ENCODE results near the gene IL16. TPM values are rescaled to one million over a fixed set of nuclear protein-coding genes. Genes with fewer than 3 reads are reported as not detected.

Gene IL16
- total and polyA plus RNA-seq, 9 of the 15 experiments (the other 6 are each of a cell fraction or from before 2014, with no cell fraction given) = 1.4 to 18.8 (median 10.6) TPM

DNA sequence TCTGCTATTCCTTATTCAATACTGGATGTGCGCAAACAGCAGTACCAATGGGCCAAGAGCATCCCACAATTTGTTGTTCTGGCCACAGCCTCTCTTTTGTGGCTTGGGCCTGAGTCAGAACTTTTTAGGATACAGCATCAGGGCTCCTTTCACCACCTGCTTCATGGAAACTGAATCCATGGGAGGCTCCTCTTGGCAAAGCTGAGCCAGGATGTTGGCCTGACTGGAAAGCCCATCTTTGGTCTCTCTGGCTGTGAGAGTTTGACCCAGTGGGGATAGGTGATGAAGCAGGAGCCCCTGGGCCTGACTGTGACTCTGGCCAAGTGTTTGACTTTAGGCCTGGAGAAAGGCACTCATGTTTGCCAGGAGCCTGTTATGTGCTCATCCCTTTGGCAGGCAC lies 27.6 kb downstream of the IL16 start:
- Histone ChIP-seq H2AFZ (ENCODE audit: low read depth, low read length) (no peak overlapping the region), H3K27me3 (ENCODE audit: control insufficient read depth in 2 of 2, insufficient read depth in 2 of 2, low read length in 2 of 2) (no peaks in the 10 kb centered on the region), H3K9me3 (replicated peaks; ENCODE audit: control insufficient read depth, insufficient read depth, low read depth, low read length) (no peaks in the 10 kb centered on the region), H3K9ac (ENCODE audit: insufficient read depth in 1 of 2, low read depth in 2 of 2, low read length in 2 of 2) (no peak overlapping the region), H4K20me1 (replicated peaks; ENCODE audit: control insufficient read depth, insufficient read depth, low read length) (no peaks in the 10 kb centered on the region), H3K4me3 (no peak overlapping the region), H3K4me2 (ENCODE audit: insufficient read depth, low read length) (no peak overlapping the region), H3K79me2 (ENCODE audit: control insufficient read depth, insufficient read depth, low read length) (no peaks in the 10 kb centered on the region), H3K9me1 (ENCODE audit: control insufficient read depth, insufficient read depth, low read length) (no peaks in the 10 kb centered on the region), H3K36me3 (ENCODE audit: control insufficient read depth, insufficient read depth, low read length) (no peaks in the 10 kb centered on the region), H3K4me1 (replicated peaks in 1 of 2; ENCODE audit: control insufficient read depth in 2 of 2, insufficient read depth in 2 of 2, low read length in 2 of 2) (no peaks in the 10 kb centered on the region), H3K27ac (ENCODE audit: extremely low read depth, low read depth, low read length) (no peak overlapping the region)
- in situ Hi-C loops (cut with MboI) = no loop called here
- ChIA-PET POLR2A (no interaction called here), CTCF (ENCODE audit: low intra/inter-chr PET ratio) (no interaction called here)
- DNase-seq (ENCODE audit: extremely low read depth in 1 of 4, low spot score in 3 of 4) = no peak
- TF ChIP-seq HDAC2 (IDR thresholded peaks at IDR 0.05) = no peak
- TF ChIP-seq MYC (IDR thresholded peaks at IDR 0.05; ENCODE audit: low read depth, low read length) = no peak
- TF ChIP-seq MYC (CRISPR knock-in tag; IDR thresholded peaks at IDR 0.05; ENCODE audit: borderline replicate concordance, low read depth) = no peak
- TF ChIP-seq, protein P1, sequence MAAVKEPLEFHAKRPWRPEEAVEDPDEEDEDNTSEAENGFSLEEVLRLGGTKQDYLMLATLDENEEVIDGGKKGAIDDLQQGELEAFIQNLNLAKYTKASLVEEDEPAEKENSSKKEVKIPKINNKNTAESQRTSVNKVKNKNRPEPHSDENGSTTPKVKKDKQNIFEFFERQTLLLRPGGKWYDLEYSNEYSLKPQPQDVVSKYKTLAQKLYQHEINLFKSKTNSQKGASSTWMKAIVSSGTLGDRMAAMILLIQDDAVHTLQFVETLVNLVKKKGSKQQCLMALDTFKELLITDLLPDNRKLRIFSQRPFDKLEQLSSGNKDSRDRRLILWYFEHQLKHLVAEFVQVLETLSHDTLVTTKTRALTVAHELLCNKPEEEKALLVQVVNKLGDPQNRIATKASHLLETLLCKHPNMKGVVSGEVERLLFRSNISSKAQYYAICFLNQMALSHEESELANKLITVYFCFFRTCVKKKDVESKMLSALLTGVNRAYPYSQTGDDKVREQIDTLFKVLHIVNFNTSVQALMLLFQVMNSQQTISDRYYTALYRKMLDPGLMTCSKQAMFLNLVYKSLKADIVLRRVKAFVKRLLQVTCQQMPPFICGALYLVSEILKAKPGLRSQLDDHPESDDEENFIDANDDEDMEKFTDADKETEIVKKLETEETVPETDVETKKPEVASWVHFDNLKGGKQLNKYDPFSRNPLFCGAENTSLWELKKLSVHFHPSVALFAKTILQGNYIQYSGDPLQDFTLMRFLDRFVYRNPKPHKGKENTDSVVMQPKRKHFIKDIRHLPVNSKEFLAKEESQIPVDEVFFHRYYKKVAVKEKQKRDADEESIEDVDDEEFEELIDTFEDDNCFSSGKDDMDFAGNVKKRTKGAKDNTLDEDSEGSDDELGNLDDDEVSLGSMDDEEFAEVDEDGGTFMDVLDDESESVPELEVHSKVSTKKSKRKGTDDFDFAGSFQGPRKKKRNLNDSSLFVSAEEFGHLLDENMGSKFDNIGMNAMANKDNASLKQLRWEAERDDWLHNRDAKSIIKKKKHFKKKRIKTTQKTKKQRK (IDR thresholded peaks at IDR 0.05; ENCODE audit: borderline replicate concordance, low read depth, low read length) = no peak
- no peak for TF ChIP-seq RBM15 (IDR thresholded peaks at IDR 0.05; ENCODE audit: insufficient read depth, low read length)
- no peak for FAIRE-seq
- 71% methylated on average over 1 of the region's 1 CpG for WGBS (ENCODE audit: insufficient coverage, low coverage, missing lambda C conversion rate)
- intact Hi-C loops (cut with micrococcal nuclease) = no loop called here
- ATAC-seq = no peak
- BruUV-seq (replicated peaks) = no TSS peak
